ENCODE measurements around the gene ICE2. TPM values are rescaled to one million over a fixed set of nuclear protein-coding genes. Genes with fewer than 3 reads are reported as not detected.

The ICE2 gene
- total RNA-seq, 4 donors from 2014 or later: 14.4 to 21.2 (median 17.5) TPM

GRCh38 chr15:60425461-60425860, 53.5 kb downstream of the ICE2 start:
- DNase-seq (ENCODE audit: low spot score in 2 of 2): no peak
- WGBS, 2 donors: 73 to 90% methylated on average over 2 of the region's 2 CpGs
- no peak for TF ChIP-seq POLR2A (IDR thresholded peaks at IDR 0.05)
- no peak for TF ChIP-seq CTCF (IDR thresholded peaks at IDR 0.05)
- intact Hi-C loops (cut with DNase I; ENCODE audit: low total_unique reads): no loop called here
- H3K4me3 ChIP-seq (ENCODE audit: low read depth, poor library complexity, severe bottlenecking): no peak overlapping the region

DNA sequence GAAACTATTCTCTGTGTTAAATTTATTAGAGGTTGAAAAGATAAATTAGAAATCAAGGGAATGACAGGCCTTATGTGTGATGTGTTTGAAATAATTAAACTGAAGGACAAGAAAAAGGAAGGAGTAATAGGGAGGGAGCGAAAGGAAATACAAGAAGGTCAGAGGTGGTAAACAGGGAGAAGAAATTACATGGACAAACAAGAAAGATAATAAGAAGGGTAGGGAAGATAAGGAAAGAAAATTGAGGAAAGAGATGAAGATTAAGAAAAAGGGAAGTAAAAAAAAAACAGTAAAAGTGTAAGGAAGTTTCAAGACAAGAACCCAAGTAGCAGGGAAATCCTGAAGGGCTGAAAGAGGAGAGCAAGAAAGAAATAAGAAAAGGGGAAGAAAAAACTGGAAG, 54.9 kb downstream of the ICE2 start:
- H3K4me3 ChIP-seq (ENCODE audit: low read depth, poor library complexity, severe bottlenecking): no peak overlapping the region
- WGBS, 2 donors: 94 to 95% methylated on average over 1 of the region's 1 CpG
- intact Hi-C loops (cut with DNase I; ENCODE audit: low total_unique reads): no loop called here
- no peak for DNase-seq (ENCODE audit: low spot score in 2 of 2)
- TF ChIP-seq POLR2A (IDR thresholded peaks at IDR 0.05) (no peak), CTCF (IDR thresholded peaks at IDR 0.05) (no peak)

DNA sequence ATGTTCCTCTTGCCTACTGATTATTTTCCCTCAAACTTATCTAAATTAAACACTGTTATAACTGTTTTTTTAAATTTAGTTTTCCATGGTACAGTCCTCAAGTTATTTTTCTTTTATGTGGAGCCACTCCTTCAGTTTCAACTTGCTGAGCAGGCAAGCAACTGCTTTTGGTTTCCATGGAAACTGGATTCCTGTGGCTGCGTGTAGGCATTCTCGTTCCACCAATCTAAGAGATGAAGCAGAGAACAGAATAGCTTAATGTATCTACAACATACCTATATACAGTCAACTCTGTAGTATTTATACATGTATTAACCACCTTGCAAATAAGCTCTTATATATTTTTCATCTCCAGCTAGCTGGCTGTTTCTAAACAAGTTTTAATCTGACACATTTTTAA, 55.4 kb downstream of the ICE2 start:
- WGBS, 2 donors: 6 to 20% methylated on average over 2 of the region's 2 CpGs
- no peak for DNase-seq (ENCODE audit: low spot score in 2 of 2)
- no peak for TF ChIP-seq POLR2A (IDR thresholded peaks at IDR 0.05)
- TF ChIP-seq CTCF (IDR thresholded peaks at IDR 0.05): no peak
- intact Hi-C loops (cut with DNase I; ENCODE audit: low total_unique reads): no loop called here
- H3K4me3 ChIP-seq (ENCODE audit: low read depth, poor library complexity, severe bottlenecking): no peak overlapping the region

DNA sequence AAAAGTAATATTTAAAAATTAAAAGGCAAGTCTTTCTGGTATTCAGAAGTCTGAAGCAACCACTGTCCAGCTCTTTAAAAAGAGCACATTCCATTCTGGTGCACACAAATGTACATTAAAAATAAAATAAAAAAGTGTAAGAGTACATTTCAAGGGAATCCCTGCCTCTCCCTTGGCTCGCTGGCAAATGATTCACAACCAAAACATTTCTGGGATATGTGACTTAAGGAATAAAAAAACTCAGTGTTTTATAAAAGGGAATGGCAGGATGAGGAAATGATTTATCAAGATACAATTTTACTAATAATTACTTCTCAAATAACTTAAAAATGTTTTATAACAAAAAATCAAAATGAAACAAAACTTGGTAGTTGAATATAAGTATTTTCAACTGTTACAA, 57.4 kb downstream of the ICE2 start:
- 36 to 46% methylated on average over 1 of the region's 1 CpG for WGBS, 2 donors
- H3K4me3 ChIP-seq (ENCODE audit: low read depth, poor library complexity, severe bottlenecking): no peak overlapping the region
- intact Hi-C loops (cut with DNase I; ENCODE audit: low total_unique reads): no loop called here
- TF ChIP-seq CTCF (IDR thresholded peaks at IDR 0.05): no peak
- TF ChIP-seq POLR2A (IDR thresholded peaks at IDR 0.05): no peak
- DNase-seq (ENCODE audit: low spot score in 2 of 2): no peak

DNA sequence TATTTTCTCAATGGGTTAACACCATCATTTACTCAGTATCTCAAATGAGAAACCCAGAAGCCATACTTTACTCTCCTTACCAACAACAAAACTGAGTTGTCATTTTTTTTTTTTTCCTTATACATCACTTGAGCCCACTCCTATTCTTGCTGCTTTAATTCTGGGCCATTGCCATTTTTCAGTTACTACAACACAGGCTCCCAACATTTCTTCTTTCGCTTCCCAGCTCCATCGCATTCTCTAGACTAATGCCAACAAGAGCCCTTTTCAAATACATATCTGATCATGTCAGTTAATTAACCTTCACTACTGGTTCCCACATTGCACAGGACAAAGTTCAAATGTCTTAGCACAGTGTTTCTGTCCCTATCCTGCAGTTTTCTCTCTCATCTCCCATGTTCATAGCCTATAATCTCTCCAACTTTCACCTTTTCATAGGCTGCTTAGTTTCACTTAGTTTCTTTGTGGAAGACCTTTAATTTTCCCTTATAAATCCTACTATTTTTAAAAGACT, 58.7 kb downstream of the ICE2 start:
- H3K4me3 ChIP-seq (ENCODE audit: low read depth, poor library complexity, severe bottlenecking): no peak overlapping the region
- 49 to 63% methylated on average over 2 of the region's 2 CpGs for WGBS, 2 donors
- no peak for TF ChIP-seq POLR2A (IDR thresholded peaks at IDR 0.05)
- no peak for TF ChIP-seq CTCF (IDR thresholded peaks at IDR 0.05)
- intact Hi-C loops (cut with DNase I; ENCODE audit: low total_unique reads): no loop called here
- no peak for DNase-seq (ENCODE audit: low spot score in 2 of 2)

GRCh38 chr15:60419753-60420152, 59.2 kb downstream of the ICE2 start:
- no peak for DNase-seq (ENCODE audit: low spot score in 2 of 2)
- WGBS, 2 donors: 42 to 46% methylated on average over 2 of the region's 2 CpGs
- no peak for TF ChIP-seq POLR2A (IDR thresholded peaks at IDR 0.05)
- no peak for TF ChIP-seq CTCF (IDR thresholded peaks at IDR 0.05)
- intact Hi-C loops (cut with DNase I; ENCODE audit: low total_unique reads): no loop called here
- no peak overlapping the region for H3K4me3 ChIP-seq (ENCODE audit: low read depth, poor library complexity, severe bottlenecking)

Data from lower leg skin (tissue), 4 donors.